Ishikawa (cell line): ENCODE measurements around the gene POLQ.

Experiments used
- EGR1 ChIP-seq: IDR thresholded peaks from 2 replicates; pipeline ENCODE4 v1.6.1; 2012
- EP300 ChIP-seq: IDR thresholded peaks from 2 replicates; pipeline ENCODE4 v1.6.1; 2012; ENCODE audit warnings: borderline replicate concordance
- FOXM1 ChIP-seq: IDR thresholded peaks from 2 replicates; pipeline ENCODE4 v1.6.1; 2012; ENCODE audit warnings: low read depth, borderline replicate concordance
- RAD21 ChIP-seq: IDR thresholded peaks from 2 replicates; pipeline ENCODE4 v1.6.1; 2012; ENCODE audit warnings: low read depth
- TEAD4 ChIP-seq: IDR thresholded peaks from 2 replicates; pipeline ENCODE4 v1.6.1; 2012
- YY1 ChIP-seq: IDR thresholded peaks from 2 replicates; pipeline ENCODE4 v1.6.1; 2012; ENCODE audit warnings: low read depth

DNA sequence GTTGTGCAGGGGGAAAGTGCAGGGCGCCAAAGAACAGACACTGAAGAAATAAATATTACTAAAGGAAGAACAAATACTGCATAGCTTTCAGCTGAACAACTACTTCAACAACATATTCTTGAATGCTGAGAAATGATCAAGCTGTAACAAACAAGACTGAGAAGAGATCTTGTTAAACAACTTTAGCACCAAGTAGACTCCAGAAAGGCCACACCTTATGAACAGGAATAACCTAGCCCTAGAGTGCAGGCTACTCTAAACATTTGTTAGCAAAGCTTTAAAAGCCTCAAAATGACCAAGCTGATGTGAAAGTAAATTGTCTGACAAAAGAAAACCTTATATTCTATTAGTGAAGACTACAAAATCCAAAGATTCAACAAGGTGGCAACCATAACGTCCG is 83.2 kb downstream of the POLQ start:
- TF ChIP-seq TEAD4 = no peak
- TF ChIP-seq EGR1 = no peak
- no peak for TF ChIP-seq RAD21
- TF ChIP-seq FOXM1 = no peak
- no peak for TF ChIP-seq EP300
- no peak for TF ChIP-seq YY1
